GM18868 (cell line): ENCODE data around the gene C2CD3.
"Not testable (repeated sequence)": the region's sequence is repeated elsewhere in the genome, so short reads cannot be mapped to it uniquely, and the experiment has no call there.

Experiments used
- ATAC-seq: cut with Tn5 transposase; IDR thresholded peaks from one replicate; pipeline ENCODE4 v1.9.1; 2021; ENCODE audit warnings: mild to moderate bottlenecking, moderate library complexity; ENCODE audit not compliant: unreplicated experiment

C2CD3 gene

DNA sequence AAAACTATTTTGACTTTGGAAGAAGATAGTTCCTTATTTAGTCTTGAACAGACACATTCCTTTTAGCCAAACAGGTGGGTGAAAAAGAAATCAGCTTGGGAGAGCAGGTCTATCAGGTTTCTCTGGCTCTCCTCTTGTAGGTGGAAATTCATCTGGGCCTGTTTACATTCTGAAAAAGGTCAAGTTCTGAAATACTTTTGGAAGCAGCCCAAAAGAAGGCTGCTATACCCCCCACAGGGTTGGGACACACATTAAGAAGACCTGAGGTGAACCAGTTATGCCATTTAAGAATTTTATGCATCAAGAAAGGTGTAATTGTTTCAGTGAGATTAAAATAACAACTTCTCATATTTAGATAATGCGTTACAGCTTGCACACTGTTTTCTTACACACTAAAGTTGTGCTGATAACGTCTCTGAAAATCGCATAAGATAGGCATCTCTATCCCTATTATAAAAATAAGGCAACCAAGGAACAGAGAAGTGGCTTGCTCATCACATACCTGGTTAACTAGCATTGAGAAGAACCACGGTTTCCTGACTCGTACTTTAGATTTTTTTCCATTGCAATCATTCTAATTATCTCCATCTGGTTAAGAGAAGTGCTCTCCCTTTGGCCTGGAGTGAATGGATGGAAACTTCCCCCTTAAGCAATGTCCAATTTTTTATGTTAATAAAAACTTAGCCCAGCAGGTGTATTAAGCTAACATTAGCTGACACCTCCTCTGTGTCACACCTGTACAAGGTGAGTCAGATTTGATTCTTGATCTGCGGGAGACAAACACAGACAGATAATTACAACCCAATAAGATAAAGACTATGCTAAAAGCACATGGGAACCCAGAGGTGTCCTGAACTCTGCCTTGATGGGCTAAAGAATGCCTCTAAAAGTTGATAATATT, 101.4 kb downstream of the C2CD3 start:
- no peak for ATAC-seq

DNA sequence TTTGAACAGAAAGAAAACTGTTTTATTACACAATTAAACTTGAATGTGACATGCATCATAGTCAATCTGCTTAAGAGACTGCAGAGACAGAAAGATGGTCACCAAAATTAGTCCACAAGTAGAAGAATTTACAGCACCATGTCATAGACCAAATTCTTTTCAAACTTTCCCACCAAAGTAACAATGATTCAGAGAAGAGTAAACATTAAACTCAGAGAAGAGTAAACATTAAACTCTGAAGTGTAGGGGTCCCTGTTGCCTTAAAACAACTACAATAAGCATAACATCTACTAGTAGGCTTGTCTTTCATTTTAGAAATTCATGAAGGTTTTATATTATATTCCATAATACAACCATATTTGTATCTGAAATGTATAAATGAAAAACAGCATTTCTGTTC, 104.1 kb downstream of the C2CD3 start:
- ATAC-seq: not testable (repeated sequence)

DNA sequence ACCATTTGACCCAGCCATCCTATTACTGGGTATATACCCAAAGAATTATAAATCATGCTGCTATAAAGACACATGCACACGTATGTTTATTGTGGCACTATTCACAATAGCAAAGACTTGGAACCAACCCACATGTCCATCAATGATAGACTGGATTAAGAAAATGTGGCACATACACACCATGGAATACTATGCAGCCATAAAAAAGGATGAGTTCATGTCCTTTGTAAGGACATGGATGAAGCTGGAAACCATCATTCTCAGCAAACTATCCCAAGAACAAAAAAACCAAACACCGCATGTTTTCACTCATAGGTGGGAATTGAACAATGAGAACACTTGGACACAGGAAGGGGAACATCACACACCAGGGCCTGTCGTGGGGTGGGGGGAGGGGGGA, 105.3 kb downstream of the C2CD3 start:
- ATAC-seq: not testable (repeated sequence)

DNA sequence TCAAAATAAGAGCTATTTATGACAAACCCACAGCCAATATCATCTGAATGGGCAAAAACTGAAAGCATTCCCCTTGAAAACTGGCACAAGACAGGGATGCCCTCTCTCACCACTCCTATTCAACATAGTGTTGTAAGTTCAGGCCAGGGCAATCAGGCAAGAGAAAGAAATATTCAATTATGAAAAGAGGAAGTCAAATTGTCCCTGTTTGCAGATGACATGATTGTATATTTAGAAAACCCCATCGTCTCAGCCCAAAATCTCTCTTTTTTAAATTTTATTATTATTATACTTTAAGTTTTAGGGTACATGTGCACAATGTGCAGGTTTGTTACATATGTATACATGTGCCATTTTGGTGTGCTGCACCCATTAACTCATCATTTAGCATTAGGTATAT, 107.2 kb downstream of the C2CD3 start:
- ATAC-seq: not testable (repeated sequence)

DNA sequence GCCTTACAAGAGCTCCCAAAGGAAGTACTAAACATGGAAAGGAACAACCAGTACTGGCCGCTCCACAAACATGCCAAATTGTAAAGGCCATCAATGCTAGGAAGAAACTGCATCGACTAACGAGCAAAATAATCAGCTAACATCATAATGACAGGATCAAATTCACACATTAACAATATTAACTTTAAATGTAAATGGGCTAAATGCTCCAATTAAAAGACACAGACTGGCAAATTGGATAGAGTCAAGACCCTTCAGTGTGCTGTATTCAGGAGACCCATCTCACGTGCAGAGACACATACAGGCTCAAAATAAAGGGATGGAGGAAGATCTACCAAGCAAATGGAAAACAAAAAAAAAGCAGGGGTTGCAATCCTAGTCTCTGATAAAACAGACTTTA, 109.2 kb downstream of the C2CD3 start:
- ATAC-seq: not testable (repeated sequence)

DNA sequence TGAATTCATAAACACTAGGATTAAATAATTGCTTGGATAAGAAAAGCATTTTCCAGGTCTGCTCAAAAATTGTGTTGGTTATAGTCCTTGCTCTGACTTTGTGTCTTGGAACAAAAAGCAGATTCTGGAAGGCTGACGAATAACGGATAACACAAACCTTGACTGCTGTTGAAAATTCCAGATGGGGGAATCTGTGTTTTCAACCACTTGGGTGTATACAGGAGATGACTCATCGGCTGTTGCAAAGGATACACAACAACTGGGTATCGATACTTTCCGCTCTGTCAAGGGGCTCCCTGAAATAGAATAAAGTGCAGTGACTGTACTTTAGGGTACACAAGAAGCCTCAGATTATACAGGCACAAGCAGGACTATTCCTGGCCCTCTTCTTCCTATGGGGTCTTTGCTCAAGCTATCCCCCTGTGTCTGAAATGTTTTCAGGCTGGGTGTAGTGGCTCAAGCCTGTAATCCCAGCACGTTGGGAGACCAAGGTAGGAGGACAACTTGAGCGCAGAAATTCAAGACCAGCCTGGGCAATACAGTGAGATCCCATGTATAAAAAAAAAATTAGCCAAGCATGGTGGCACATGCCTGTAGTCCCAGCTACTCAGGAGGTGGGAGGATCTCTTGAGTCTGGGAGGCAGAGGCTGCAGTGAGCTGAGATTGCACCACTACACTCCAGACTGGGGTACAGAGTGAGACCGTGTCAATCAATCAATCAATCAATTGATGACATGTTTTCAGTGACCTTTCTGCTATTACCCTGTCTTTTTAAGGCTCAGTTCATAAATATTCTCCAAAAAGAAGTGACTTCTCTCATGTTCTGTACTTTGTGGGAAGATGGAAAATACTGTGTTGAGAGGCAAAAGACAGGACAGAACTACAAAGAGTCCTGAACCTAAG, 113.3 kb downstream of the C2CD3 start:
- ATAC-seq: no peak

DNA sequence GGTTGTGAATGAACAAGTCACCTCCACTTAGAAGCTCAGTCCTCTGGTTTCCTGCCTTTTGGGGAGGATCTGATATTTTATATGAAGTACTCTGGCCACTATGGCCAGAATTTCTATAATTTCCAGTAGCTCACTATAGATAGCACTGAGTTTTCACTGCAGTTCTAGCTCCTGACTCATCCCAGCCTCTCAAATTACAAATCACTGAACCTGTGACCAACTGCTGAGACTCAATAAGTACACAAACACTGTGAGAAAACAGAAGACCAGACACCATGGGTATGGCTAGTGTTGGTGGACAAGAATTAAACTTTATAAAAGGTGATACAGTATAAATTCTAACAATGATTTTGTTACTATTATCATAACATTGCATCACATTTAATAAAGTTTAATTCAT, 114.9 kb downstream of the C2CD3 start:
- no peak for ATAC-seq

DNA sequence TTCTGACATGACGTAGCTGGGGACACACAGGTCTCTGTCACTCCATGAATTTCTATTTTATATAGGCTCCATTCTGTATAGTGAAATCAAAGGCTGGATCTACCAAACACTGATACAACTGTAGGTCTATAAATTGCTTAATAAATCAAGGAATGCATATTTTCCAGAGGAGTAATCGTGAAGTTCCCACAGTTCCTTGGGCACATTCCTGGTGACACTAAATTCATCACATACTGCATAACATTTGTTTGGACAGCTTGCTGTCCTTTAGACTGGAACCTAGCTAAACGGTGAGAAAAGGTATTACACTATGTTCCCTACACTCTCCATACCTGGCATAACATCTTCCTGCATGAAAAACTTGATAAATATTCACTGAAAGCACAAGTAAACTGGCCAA, 120.3 kb downstream of the C2CD3 start:
- ATAC-seq: no peak

DNA sequence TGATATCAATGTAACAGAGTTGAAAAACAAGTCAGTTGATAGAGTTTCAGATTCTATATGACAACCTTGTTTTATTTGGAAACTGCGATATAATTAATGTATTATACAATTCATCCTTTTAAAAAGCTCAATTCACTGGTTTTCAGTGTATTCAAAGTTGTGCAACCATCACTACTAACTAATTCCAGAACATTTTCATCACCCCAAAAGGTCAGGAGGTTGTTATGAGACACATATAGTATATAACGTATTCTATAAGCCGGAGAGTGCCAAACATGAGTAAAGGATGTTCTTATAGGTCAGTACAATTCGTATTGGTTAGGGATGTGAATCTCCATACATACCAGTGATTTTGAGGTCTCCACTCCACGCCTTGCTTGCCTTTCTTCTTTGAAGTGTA, 121.8 kb downstream of the C2CD3 start:
- no peak for ATAC-seq

DNA sequence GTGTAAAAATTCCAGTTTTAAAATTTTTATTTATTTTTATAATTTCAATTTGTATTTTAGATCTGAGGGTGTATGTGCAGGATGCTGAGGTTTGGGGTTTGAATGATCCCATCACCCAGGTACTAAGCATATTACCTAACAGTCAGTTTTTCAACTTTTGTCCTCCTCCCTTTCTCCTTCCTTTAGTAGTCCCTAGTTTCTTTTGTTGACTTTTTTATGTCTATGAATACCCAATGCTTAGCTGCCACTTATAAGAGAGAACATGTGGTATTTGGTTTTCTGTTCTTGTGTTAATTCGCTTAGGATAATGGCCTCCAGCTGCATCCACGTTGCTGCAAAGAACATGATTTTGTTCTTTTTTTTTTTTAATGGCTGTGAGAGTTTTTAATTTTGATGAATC, 126.3 kb downstream of the C2CD3 start:
- ATAC-seq: no peak

DNA sequence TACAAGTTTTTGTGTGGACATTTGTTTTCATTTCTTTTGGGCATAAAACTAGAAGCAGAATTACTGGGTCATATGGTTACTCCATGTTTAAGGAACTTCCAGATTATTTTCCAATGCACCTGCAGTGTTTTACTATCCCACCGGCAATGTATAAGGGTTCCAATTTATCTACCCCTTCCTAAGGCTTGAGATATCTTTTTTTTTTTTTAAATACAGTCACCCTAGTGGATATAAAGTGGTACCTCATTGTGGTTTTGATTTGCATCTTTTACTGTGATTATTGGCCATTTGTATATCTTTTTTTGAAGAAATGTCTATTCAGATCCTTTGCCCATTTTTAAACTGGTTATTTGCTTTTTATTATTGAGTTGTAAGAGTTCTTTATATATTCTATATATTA, 127.4 kb downstream of the C2CD3 start:
- ATAC-seq: no peak

DNA sequence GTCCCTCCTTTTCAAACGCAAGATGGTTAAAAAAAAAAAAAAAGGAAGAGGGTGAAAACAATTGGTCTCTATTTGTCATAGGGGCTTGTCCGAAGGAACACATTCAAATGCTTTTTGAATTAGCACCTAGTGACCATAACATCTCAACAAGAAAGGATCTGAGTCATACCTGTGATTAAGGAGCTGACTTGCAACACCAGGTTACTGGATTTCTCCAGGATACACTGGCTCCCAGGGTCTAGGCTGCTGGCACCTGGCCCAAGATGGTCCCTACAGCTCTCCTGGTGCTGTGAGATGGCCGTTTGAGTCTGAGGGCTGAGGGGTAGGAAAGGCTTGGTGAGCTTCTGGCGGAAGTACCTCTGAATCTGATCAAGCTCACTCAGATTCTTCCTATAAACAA, 133.5 kb downstream of the C2CD3 start:
- ATAC-seq: no peak

DNA sequence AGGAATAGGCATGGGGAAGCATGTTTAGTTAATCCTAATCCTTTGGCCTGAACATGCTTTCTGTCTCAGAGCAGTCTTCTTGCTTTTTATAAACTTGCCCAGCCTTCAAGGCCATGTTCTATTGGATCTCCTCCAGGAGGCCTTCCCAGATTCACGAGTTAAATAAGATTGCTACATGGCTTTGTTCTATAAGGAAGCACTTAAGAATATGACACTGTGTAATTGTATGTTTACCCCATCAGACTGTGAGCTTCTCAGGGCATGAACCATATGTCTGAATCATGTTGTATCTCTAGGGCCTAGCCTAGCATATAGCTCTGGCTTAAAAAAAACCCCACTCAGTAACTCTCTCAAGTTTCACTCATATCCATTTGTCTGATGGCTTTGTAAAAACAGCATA, 135.5 kb downstream of the C2CD3 start:
- ATAC-seq: no peak

DNA sequence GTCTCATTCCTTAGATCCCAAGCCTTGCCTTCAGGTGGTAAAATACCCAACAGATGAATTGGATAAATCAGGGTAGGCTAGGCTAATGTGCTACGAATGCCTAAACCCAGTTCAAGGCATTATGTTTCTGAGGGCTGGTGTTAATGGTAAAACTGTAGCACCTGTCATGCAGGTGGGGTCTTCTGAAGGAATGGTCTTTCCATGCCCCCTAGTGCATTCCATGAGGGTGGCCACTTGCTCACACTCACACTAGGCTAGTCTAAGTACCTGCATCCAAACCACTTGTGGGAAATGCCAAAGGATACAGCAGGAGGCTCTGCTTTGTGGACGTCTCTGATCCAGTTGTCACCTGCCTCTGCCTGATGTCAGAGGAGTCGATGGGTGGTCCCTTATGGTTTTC, 137.8 kb downstream of the C2CD3 start:
- ATAC-seq: no peak

DNA sequence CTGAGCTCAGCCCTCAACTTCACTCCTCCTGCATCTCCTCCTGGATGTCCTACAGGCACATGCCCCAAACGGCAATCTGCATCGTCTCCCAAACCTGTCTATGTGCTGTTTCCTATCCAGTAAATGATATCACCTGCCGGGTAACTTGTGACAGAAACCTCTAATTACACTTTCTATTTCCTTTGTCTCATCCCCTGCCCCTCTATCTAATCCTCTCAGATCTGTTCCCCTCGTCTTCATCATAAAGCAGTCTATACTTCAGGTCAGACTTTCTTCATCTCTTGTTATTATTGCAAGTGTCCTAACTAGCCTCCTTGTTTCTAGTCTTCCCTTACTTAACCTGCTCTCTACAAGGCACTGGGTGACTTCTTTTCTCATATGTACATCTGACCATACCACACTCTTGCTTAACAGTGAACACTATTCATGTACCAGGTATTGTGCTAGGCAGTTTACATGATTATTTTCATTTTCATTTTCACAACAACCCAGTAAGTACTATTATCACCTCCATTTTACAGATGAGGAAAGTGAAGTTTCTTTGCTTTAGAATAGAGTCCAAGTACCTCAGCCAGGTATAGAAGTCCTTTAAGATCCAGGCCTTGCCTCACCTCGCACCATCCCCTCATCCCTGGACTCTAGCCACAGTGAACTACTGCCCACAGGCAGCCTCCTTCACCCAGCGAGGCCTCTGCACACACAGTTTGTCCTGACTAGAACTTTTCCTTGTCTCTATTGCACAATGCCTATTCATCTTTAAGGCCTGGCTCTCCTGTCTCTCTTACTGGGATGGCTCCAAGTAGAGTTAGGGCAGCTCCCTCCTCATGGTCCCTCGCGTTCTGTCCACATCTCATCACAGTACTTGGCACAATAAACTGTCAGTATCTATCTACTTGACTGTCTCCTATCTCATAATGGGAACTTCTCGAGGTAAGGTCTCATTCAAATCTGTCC, 139.8 kb downstream of the C2CD3 start:
- no peak for ATAC-seq

DNA sequence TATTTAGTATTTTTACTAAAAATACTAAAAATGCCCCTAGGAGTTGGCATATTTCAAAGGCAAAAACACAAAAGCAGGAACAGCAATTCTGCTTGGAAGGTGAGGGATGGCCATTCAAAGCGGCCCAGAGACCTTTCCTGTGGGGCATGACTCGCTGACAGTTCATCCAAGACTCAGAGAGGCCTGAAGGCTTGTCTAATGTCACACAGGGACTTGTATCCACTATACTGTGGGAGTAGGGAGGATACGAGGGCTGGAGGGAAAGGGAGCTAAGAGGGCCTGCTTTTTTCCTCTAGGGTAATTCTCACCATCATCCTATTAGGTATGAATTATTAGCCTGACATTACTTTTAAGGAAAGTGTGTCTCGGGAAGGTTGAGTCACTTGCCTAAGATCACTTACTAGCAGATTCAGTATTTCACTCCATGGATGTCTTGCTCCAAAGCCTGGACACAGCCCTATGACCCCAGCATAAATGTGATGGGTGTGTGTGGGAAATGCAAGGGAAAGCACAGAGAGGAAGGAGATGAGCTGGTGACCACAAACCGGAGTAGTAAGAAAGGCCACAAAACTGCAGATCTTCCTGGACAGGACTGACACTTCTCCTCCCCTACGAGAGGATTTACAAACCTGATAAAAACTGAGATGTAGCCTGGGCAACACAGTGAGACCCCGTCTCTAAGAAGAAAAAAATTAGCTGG, 145.2 kb downstream of the C2CD3 start:
- no peak for ATAC-seq

DNA sequence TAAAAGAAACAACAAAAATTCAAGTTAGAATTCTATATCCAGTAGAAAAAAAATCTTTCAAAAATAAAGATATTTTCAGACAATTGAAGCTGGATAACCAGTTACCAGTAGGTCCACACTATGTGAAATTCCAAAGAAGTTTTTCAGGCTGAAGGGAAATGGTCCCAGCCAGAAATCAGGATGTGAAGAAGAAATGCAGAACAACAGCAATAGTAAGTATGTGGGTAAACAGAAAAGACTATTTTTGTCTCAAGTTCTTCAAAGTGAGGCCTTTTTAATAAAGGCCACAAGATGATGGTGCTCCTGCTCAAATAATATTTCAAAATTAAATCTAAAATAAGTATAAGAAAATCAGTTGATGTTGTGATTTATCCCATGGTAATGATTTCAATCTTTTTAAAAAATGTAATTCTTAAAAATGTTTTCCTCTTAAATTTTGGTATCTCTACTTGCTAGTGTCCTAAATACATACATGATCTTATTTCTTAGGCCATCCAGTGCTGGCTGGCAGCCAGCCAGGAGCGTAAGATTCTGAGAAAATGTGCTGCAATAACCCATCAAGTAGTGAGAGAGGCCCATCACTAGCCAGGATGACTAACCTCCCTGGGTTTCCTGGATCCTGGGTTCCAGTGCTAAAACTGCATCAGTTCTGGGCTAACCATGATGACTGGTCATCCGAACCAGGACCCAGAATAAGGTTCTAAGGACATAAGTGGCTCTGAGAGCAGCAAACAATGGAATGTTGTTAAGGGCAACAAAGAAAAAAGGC, 146.4 kb downstream of the C2CD3 start:
- no peak for ATAC-seq

DNA sequence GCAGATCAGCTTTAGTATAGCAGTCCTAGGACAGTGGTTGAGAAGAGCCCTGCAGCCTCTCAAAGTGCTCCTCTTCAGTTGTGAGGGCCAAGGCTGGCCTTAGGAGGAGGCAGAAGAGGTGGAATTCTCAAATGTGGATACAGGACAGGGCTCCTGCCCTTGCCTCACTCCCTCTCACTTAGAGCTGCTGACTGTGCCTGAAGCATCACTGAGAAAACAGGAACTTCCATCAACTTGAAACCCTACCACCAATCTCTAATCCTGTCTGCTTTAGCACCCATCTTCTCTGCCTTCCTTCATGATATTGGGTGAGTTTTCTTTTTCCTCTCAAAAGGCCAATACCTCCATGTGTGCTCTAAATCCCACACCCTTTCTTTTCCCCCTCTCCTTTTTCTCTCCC, 147.5 kb downstream of the C2CD3 start:
- no peak for ATAC-seq

DNA sequence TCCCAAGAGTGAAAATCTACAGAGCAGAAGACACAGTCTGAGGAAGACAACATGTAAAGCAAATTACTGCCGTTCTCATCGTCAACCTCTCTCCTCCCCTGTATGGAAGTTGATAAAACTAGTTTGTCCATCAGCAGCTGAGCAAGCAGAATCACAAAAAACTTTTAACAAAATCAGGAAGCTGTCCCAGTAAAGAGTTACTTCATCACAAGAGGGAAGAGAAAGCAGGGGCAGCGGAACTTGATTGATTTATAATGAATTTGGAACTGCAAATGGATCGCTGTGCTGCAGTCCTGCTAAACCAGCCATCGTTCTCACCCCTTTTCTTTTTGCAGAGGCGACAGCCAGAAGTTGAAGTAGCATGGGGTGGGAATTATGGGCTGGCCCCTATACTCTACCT, 148.3 kb downstream of the C2CD3 start:
- no peak for ATAC-seq
